ENCODE results near the gene REPIN1. TPM values are rescaled to one million over a fixed set of nuclear protein-coding genes. Genes with fewer than 3 reads are reported as not detected.

REPIN1 gene
- total RNA-seq, 1 experiment from 2014 or later = 113 TPM

DNA sequence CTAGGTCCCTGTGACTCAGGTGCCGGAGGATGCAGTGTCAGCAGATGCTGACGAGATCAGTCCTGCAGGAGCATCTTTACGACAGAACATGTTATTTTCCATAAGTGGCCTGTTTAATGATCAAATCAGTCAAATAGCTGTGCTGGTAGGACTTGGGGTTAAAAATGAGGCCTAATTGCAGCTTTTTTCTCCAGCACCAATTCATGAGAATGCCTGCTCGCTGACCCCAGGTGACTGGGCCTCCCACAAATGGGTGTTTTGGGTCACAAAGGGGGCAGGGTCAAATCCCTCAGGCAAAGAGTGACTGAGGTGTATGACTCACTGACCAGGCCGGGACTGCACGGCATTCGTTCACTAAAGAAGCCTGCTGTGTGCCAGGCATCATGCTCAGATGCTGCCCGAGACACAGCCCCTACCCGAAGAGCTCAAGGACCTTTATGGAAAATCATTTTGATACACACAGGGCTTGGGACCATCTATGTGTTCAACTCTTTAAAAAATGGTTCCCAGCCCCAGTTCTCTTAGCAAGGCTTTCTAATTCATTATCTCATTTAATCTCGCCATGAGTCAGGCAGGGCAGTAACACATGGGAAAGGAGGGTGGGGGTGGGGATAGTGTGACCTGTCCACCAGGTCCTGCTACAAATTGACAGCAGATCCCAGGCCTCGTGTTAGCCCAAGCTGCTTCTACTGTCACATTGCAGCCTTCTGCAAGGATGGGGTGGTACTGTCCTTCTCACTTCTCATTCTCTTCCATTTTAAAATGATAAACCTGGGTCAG, 31.6 kb downstream of the REPIN1 start:
- BruUV-seq (replicated peaks) = no TSS peak
- Histone ChIP-seq H3K36me3 (ENCODE audit: insufficient read depth, low read length, poor library complexity, severe bottlenecking) (peaks cover 22% of the 10 kb centered on the region), H3K27me3 (replicated peaks; ENCODE audit: insufficient read depth, low read depth, low read length, poor library complexity) (no peaks in the 10 kb centered on the region), H3K9me3 (ENCODE audit: low read depth, low read length, poor library complexity, severe bottlenecking) (no peaks in the 10 kb centered on the region), H3K27ac (ENCODE audit: low read depth, low read length, poor library complexity, severe bottlenecking) (no peak overlapping the region), H3K4me1 (ENCODE audit: insufficient read depth, low read length, poor library complexity, severe bottlenecking) (peaks cover 8% of the 10 kb centered on the region), H3K4me3 (ENCODE audit: low read depth, low read length, poor library complexity, severe bottlenecking) (no peak overlapping the region)
- ChIA-PET POLR2A (ENCODE audit: low non-redundant PET) (no interaction called here), CTCF (no interaction called here)
- TF ChIP-seq, protein P1, sequence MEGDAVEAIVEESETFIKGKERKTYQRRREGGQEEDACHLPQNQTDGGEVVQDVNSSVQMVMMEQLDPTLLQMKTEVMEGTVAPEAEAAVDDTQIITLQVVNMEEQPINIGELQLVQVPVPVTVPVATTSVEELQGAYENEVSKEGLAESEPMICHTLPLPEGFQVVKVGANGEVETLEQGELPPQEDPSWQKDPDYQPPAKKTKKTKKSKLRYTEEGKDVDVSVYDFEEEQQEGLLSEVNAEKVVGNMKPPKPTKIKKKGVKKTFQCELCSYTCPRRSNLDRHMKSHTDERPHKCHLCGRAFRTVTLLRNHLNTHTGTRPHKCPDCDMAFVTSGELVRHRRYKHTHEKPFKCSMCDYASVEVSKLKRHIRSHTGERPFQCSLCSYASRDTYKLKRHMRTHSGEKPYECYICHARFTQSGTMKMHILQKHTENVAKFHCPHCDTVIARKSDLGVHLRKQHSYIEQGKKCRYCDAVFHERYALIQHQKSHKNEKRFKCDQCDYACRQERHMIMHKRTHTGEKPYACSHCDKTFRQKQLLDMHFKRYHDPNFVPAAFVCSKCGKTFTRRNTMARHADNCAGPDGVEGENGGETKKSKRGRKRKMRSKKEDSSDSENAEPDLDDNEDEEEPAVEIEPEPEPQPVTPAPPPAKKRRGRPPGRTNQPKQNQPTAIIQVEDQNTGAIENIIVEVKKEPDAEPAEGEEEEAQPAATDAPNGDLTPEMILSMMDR (conservative IDR thresholded peaks at IDR 0.05; ENCODE audit: low read depth, low read length) = no peak
- TF ChIP-seq EZH2 (IDR thresholded peaks at IDR 0.05; ENCODE audit: borderline replicate concordance, low read depth, low read length, poor library complexity, severe bottlenecking) = no peak
- no peak for DNase-seq (ENCODE audit: low spot score)
- intact Hi-C loops (cut with micrococcal nuclease; ENCODE audit: unreplicated experiment) = no loop called here

DNA sequence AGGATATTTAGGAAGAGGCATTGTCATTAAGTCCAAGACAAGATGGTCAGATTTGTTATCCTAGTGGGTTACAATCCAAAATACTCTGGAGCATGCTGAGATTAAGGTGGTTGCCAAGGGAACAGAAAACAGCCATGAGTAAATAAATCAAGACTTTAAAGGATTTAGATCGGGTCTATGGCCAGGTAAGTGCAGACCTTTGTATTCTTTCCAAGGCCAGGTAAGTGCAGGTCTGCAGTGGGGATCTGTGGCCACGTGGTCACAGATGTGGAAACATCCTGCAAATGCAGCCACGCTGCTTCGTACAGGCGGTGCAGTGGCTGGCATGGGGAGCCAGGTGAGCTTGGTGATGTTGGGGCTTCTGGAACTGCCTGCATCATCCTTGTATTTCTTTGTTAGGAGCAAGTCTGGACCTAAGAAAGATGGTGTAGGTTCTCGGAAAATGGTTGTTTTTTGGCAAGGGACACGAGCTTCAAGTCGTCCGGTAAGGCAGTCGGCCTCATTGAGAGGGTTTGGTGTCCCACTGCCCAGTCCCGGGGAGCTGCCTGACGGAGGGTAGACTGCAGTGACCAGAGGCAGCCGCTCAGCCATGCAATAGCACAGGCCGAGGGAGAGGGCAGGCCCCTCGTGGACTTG, 32.3 kb downstream of the REPIN1 start:
- no TSS peak for BruUV-seq (replicated peaks)
- Histone ChIP-seq H3K4me3 (ENCODE audit: low read depth, low read length, poor library complexity, severe bottlenecking) (no peak overlapping the region), H3K36me3 (ENCODE audit: insufficient read depth, low read length, poor library complexity, severe bottlenecking) (peaks cover 15% of the 10 kb centered on the region), H3K27ac (ENCODE audit: low read depth, low read length, poor library complexity, severe bottlenecking) (no peak overlapping the region), H3K9me3 (ENCODE audit: low read depth, low read length, poor library complexity, severe bottlenecking) (no peaks in the 10 kb centered on the region), H3K27me3 (replicated peaks; ENCODE audit: insufficient read depth, low read depth, low read length, poor library complexity) (no peaks in the 10 kb centered on the region), H3K4me1 (ENCODE audit: insufficient read depth, low read length, poor library complexity, severe bottlenecking) (peaks cover 8% of the 10 kb centered on the region)
- intact Hi-C loops (cut with micrococcal nuclease; ENCODE audit: unreplicated experiment) = no loop called here
- TF ChIP-seq EZH2 (IDR thresholded peaks at IDR 0.05; ENCODE audit: borderline replicate concordance, low read depth, low read length, poor library complexity, severe bottlenecking) = no peak
- TF ChIP-seq, protein P1 (conservative IDR thresholded peaks at IDR 0.05; ENCODE audit: low read depth, low read length) = no peak
- POLR2A ChIA-PET (ENCODE audit: low non-redundant PET) = no interaction called here
- DNase-seq (ENCODE audit: low spot score) = no peak
- CTCF ChIA-PET = no interaction called here

DNA sequence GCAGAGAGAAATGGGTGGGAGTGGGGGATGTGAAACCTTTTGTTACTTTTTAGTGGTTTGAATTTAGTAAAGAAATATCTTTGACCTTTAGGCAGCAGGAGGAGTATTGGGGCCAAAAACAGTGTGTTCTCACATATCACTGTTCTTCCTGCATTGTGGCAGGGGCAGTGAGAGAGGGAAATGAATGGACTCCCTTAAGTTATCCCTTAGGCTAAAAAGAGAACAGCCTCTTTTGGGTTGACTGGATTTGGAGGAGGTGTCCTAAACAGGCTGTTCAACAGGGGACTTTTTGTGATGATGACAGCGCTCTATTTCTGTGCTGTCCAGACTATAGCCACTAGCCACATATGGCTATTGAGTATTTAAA, 32.8 kb downstream of the REPIN1 start:
- Histone ChIP-seq H3K4me3 (ENCODE audit: low read depth, low read length, poor library complexity, severe bottlenecking) (no peak overlapping the region), H3K9me3 (ENCODE audit: low read depth, low read length, poor library complexity, severe bottlenecking) (no peaks in the 10 kb centered on the region), H3K36me3 (ENCODE audit: insufficient read depth, low read length, poor library complexity, severe bottlenecking) (peaks cover 14% of the 10 kb centered on the region), H3K27ac (ENCODE audit: low read depth, low read length, poor library complexity, severe bottlenecking) (no peak overlapping the region), H3K4me1 (ENCODE audit: insufficient read depth, low read length, poor library complexity, severe bottlenecking) (peaks cover 13% of the 10 kb centered on the region), H3K27me3 (replicated peaks; ENCODE audit: insufficient read depth, low read depth, low read length, poor library complexity) (no peaks in the 10 kb centered on the region)
- TF ChIP-seq, protein P1 (conservative IDR thresholded peaks at IDR 0.05; ENCODE audit: low read depth, low read length) = no peak
- TF ChIP-seq EZH2 (IDR thresholded peaks at IDR 0.05; ENCODE audit: borderline replicate concordance, low read depth, low read length, poor library complexity, severe bottlenecking) = no peak
- ChIA-PET POLR2A (ENCODE audit: low non-redundant PET) (no interaction called here), CTCF (no interaction called here)
- intact Hi-C loops (cut with micrococcal nuclease; ENCODE audit: unreplicated experiment) = no loop called here
- no peak for DNase-seq (ENCODE audit: low spot score)
- no TSS peak for BruUV-seq (replicated peaks)

All from A673 (cell line).